ENCODE measurements around the gene NEMP2.

Gene NEMP2, protein sequence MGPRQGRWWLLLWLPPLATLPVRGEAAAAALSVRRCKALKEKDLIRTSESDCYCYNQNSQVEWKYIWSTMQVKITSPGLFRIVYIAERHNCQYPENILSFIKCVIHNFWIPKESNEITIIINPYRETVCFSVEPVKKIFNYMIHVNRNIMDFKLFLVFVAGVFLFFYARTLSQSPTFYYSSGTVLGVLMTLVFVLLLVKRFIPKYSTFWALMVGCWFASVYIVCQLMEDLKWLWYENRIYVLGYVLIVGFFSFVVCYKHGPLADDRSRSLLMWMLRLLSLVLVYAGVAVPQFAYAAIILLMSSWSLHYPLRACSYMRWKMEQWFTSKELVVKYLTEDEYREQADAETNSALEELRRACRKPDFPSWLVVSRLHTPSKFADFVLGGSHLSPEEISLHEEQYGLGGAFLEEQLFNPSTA

DNA sequence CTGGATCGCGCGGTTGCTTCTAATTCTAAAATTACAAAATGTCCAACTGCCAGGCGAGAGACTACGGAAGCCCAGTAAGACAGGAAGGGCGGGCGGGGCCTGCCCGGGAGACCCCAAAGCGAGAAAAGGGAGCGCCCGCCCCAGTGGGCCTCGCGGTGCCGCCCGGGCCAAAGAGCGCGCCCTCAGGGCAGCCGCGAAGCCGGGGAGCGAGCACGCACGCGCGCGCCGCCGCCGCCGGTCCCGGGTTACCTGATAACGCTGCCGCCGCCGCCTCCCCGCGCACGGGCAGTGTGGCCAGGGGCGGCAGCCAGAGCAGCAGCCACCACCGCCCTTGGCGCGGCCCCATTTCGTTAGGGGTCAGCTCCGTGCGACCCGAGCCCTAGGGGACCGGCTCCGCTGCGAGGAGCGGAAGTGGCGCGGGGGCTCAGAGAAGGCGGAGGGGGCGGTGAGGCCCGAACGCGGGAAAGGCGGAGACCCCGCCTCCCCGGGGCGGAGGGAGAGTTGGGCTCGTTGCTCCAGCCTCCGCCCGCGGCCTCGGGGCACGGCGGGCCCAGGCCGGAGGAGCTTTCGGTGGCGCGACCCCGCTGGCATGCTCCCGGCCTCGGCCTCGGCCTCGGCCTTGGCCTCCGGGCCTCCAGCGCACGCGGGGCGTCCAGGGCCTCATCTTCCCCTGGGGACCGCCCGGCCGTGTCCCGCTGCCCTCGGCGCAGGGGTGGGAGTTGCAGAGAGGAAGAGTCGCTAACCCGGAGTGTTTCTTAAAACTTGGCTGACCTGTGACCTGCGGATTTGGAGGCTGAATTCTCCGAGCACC, at the start of gene NEMP2:
Gene NEMP2, minus strand, starts transcription at position 413 of the 811 bp plus-strand sequence. Its CDS starts 67 bp downstream, at position 346.
- in situ Hi-C loops (cut with MboI; ENCODE audit: low pct_unique_long_range_greater_than_20kb, low sequenced_read_pairs, unreplicated experiment) = no loop called here
- TF ChIP-seq, protein P1, sequence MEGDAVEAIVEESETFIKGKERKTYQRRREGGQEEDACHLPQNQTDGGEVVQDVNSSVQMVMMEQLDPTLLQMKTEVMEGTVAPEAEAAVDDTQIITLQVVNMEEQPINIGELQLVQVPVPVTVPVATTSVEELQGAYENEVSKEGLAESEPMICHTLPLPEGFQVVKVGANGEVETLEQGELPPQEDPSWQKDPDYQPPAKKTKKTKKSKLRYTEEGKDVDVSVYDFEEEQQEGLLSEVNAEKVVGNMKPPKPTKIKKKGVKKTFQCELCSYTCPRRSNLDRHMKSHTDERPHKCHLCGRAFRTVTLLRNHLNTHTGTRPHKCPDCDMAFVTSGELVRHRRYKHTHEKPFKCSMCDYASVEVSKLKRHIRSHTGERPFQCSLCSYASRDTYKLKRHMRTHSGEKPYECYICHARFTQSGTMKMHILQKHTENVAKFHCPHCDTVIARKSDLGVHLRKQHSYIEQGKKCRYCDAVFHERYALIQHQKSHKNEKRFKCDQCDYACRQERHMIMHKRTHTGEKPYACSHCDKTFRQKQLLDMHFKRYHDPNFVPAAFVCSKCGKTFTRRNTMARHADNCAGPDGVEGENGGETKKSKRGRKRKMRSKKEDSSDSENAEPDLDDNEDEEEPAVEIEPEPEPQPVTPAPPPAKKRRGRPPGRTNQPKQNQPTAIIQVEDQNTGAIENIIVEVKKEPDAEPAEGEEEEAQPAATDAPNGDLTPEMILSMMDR (IDR thresholded peaks at IDR 0.05; ENCODE audit: extremely low read depth, insufficient read depth, missing control alignments) = no peak
- DNase-seq (ENCODE audit: low spot score) = peak; percentile 89

DNA sequence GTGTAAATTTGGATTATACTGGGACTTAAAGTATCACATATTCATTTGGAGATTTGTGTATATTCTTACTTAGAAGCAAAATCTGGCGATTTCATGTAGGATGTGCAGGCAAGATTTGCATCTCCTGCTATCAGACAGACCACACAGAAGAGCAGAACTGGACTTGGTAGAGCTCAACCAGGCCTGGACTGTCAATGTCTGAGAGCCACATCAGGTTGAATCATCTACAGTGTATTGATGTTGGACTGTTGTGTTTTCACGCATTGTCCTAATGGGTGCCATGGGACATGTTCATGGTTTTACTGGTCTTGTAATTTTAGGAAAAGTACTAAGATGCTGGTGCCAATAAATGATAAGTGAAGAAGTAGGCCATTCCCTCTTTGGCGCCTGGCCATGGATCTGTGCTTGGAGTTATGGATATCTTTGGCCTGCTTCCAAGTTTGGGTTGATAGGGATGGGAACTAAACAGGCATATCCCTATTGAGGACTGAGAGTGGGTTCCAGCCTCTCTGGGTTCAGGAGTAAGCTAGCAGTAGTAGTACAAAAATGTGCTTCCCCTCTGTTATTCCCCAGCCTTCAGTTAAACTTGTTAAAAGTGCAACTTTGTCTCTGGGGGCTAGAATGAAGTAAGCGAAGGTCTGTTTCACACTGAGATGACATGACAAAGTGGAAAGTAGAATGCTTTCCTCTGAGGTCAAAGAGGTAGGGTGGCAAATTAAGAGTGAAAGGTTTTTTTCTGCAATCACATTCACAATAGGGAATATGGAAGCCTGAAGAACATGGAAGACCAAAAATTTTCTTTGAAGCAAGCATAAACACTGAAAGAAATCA, 49.2 kb upstream of the NEMP2 start:
- in situ Hi-C loops (cut with MboI; ENCODE audit: low pct_unique_long_range_greater_than_20kb, low sequenced_read_pairs, unreplicated experiment) = no loop called here
- no peak for DNase-seq (ENCODE audit: low spot score)
- TF ChIP-seq, protein P1 (IDR thresholded peaks at IDR 0.05; ENCODE audit: extremely low read depth, insufficient read depth, missing control alignments) = no peak

DNA sequence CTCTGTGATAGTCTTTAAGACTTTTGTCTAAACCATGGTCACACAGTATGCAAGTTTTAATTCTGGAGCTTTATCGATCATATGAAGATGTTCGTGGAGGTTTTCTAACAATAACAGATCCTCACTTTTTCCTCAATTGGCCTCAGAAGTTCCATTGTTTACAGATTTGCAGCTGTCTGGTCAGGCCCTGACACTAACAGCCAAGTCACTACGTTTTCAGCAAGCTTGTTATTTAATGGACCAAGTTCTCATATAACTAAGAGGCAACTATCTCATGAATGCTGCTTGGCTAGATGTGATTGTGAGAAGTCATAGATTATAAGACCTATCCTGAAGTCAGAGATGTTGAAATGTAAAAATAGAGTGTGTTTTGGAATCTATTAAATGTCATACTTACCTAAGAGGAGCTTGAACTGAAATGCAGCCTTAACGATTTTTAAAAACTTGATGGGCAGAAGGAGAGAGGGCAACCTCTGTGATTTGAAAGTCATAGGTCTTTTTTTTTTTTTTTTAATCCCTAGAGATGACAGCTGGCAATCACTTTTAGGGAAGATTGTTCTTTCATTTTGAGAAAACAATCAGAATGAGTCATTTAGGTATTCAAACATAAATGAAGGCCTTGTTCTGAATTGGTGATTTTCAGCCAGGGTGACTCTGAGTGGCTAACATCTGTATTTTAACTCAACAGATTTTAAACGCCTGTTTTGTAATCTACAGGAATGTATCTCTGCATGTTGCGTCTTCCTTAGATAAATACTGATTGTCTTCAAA, 48.4 kb upstream of the NEMP2 start:
- DNase-seq (ENCODE audit: low spot score) = peak; percentile 23
- in situ Hi-C loops (cut with MboI; ENCODE audit: low pct_unique_long_range_greater_than_20kb, low sequenced_read_pairs, unreplicated experiment) = no loop called here
- TF ChIP-seq, protein P1 (IDR thresholded peaks at IDR 0.05; ENCODE audit: extremely low read depth, insufficient read depth, missing control alignments) = no peak

DNA sequence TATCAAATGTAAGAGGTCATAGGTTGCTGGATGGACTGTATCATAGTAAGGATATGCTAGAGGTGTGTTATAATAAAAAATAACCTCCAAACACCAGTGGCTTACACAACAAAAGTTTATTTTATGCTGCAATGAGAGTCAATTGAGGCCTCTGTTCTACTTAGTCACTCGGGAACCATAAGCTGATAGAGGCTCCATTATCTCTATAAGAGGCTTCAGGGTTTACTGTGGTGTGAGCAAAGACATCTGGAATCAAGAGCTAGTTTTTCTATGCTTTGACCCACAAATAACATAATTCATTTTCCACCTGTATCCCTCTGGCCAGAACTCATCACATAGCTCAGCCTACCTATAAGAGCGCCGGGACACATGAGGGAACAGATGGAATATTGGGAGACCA, 47.5 kb upstream of the NEMP2 start:
- in situ Hi-C loops (cut with MboI; ENCODE audit: low pct_unique_long_range_greater_than_20kb, low sequenced_read_pairs, unreplicated experiment) = no loop called here
- TF ChIP-seq, protein P1 (IDR thresholded peaks at IDR 0.05; ENCODE audit: extremely low read depth, insufficient read depth, missing control alignments) = no peak
- no peak for DNase-seq (ENCODE audit: low spot score)

DNA sequence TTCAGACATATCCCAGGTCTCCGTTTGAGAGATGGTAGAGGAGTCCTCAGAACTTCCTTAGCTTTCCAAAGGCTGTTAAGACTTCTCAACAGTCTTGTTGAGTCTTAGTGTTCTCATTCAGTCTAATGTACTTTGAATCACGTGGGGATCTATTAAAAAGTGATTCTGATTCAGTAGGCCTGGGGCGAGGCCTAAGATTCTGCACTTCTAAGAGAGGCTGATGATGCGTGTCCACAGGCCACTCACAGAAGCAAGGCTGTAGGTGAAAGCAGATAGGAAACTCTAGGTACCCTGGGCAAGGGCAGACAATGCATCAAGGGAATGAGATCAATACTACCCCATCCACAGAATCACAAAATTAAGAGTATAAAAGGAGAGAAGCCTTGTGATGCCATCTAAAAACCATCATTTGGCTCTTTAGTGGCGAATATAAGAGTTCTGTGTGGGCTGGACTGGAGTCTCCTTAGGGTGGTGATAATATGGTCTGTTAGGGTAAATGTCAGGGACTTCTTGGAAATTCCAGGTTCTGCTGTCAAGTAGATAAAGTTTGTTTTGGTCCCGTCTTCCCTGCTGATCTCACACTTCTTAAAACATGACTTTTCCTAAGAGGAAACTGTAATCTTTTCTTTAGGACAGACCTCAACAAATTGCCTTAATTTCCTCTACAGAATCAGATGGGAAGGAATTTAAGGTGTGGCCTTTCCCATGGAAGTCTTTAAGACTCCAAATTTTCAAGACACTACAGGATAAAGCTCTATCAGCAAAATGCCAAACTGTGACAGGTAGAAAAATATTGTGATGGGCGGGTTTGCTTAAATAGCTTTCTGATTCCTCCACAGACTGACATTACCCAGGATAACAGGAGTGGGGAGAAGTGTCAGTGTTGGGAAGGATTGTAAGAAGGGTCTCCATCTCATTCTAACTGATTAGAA, 45.7 kb upstream of the NEMP2 start:
- in situ Hi-C loops (cut with MboI; ENCODE audit: low pct_unique_long_range_greater_than_20kb, low sequenced_read_pairs, unreplicated experiment) = no loop called here
- TF ChIP-seq, protein P1 (IDR thresholded peaks at IDR 0.05; ENCODE audit: extremely low read depth, insufficient read depth, missing control alignments) = no peak
- no peak for DNase-seq (ENCODE audit: low spot score)

Data from GM13977 (cell line).